Inflammatory macrophage treated with lipopolysaccharide for 1 hour (primary cell): Measurements from ENCODE around the gene IPO5.
"Not testable (repeated sequence)": the region's sequence is repeated elsewhere in the genome, so short reads cannot be mapped to it uniquely, and the experiment has no call there.

Experiments
- DNase-seq, 2 donors: peaks; one replicate each; pipeline ENCODE4 v3.0.0-alpha.2; 2020 to 2022

Gene IPO5

GRCh38 chr13:98019186-98019585, 65.7 kb downstream of the IPO5 start:
- DNase-seq, result no peak

- no peak for DNase-seq
Observed at GRCh38 chr13:98020271-98020670, 66.8 kb downstream of the IPO5 start.

- DNase-seq, result no peak
Observed at GRCh38 chr13:98022210-98022609, 68.7 kb downstream of the IPO5 start.

GRCh38 chr13:98025480-98026025, 72.1 kb downstream of the IPO5 start:
- DNase-seq, result no peak

- no peak for DNase-seq
Observed at GRCh38 chr13:98026457-98026857, 73.0 kb downstream of the IPO5 start.

GRCh38 chr13:98032168-98032567, 78.7 kb downstream of the IPO5 start:
- no peak for DNase-seq

GRCh38 chr13:98033277-98034247, 80.1 kb downstream of the IPO5 start:
- no peak for DNase-seq

- DNase-seq, result no peak
Observed at GRCh38 chr13:98035373-98035772, 81.9 kb downstream of the IPO5 start.

- DNase-seq, result not testable (repeated sequence)
Observed at GRCh38 chr13:98036564-98037302, 83.3 kb downstream of the IPO5 start.

GRCh38 chr13:98039261-98039660, 85.8 kb downstream of the IPO5 start:
- no peak for DNase-seq

GRCh38 chr13:98039964-98040363, 86.5 kb downstream of the IPO5 start:
- no peak for DNase-seq

GRCh38 chr13:98041081-98041820, 87.8 kb downstream of the IPO5 start:
- no peak for DNase-seq

GRCh38 chr13:98044301-98044700, 90.8 kb downstream of the IPO5 start:
- DNase-seq, result no peak

GRCh38 chr13:98047785-98048184, 94.3 kb downstream of the IPO5 start:
- not testable (repeated sequence) for DNase-seq

GRCh38 chr13:98048265-98048664, 94.8 kb downstream of the IPO5 start:
- DNase-seq, result no peak

- DNase-seq, result no peak
Observed at GRCh38 chr13:98050041-98050466, 96.6 kb downstream of the IPO5 start.

GRCh38 chr13:98052412-98052811, 98.9 kb downstream of the IPO5 start:
- no peak for DNase-seq

- no peak for DNase-seq
Observed at GRCh38 chr13:98054301-98054700, 100.8 kb downstream of the IPO5 start.

GRCh38 chr13:98055623-98056022, 102.1 kb downstream of the IPO5 start:
- no peak for DNase-seq

GRCh38 chr13:98056839-98057410, 103.5 kb downstream of the IPO5 start:
- DNase-seq, result no peak

- no peak for DNase-seq
Observed at GRCh38 chr13:98059276-98059675, 105.8 kb downstream of the IPO5 start.

GRCh38 chr13:98060282-98060681, 106.8 kb downstream of the IPO5 start:
- no peak for DNase-seq

- no peak for DNase-seq
Observed at GRCh38 chr13:98065468-98065867, 112.0 kb downstream of the IPO5 start.
